Gastroesophageal sphincter (tissue), 4 donors: ENCODE measurements around the gene LMF1. TPM values are rescaled to one million over a fixed set of nuclear protein-coding genes. Genes with fewer than 3 reads are reported as not detected.

Source experiments
- ATAC-seq: fragments of 150-250 bp; one replicate; pipeline ENCODE4 v1.9.1; 2016; ENCODE audit warnings: mild to moderate bottlenecking, moderate library complexity
- H3K27ac ChIP-seq, 4 donors: fragments of 200-600 bp; sonication (generic) in 3 of 4; 1 replicate in 3 of 4; 2 replicates in 1 of 4; pipeline ENCODE4 v1.5.1; 2016 to 2019
- H3K27me3 ChIP-seq: fragments of 200-600 bp; sonication (generic); one replicate; pipeline ENCODE4 v1.5.1; 2019
- H3K36me3 ChIP-seq, 2 donors: fragments of 200-600 bp; sonication (generic); one replicate each; pipeline ENCODE4 v1.5.1; 2019; ENCODE audit warnings: control low read depth in 1 of 2
- H3K4me1 ChIP-seq, 3 donors: fragments of 200-600 bp; sonication (generic); 1 replicate in 2 of 3; 2 replicates in 1 of 3; pipeline ENCODE4 v1.5.1; 2016 to 2019; ENCODE audit warnings: control low read depth in 2 of 3
- H3K4me3 ChIP-seq, 2 donors: fragments of 200-600 bp; sonication (generic); one replicate each; pipeline ENCODE4 v1.5.1; 2019; ENCODE audit warnings: mild to moderate bottlenecking in 1 of 2, moderate library complexity in 1 of 2
- H3K9me3 ChIP-seq, 3 donors: fragments of 200-600 bp; sonication (generic); one replicate each; pipeline ENCODE4 v1.5.1; 2017 to 2019; ENCODE audit warnings: control low read depth in 2 of 3
- EP300 ChIP-seq: sonication (generic); formaldehyde crosslinking; IDR thresholded peaks from one replicate; pipeline ENCODE4 v1.6.1; 2017; ENCODE audit warnings: antibody characterized with exemption, mild to moderate bottlenecking
- POLR2A ChIP-seq, 2 donors: fragments of 450-650 bp; IDR thresholded peaks; one replicate each; pipeline ENCODE4 v1.6.1; 2017; ENCODE audit warnings: antibody characterized with exemption in 2 of 2, mild to moderate bottlenecking in 2 of 2, moderate library complexity in 1 of 2
- POLR2AphosphoS5 ChIP-seq: sonication (generic); formaldehyde crosslinking; IDR thresholded peaks from one replicate; pipeline ENCODE4 v1.6.1; 2017; ENCODE audit warnings: antibody characterized with exemption
- WGBS, 2 donors: methylation state at CpG; one replicate each; pipeline ENCODE4 v1.1.5; 2018; ENCODE audit warnings: low coverage in 1 of 2; 5-methylcytosine and 5-hydroxymethylcytosine counted together
- total RNA-seq, 4 donors: library from RNA; depleted of rRNA; stranded (reverse); fragments of >200 nt; gene quantifications; one replicate each; pipeline ENCODE4 v1.1.0, GENCODE V29; 2016
- TF ChIP-seq, protein P1 (sequence below), 4 experiments: fragments of 200-600 bp in 2 of 4; fragments of 450-650 bp in 2 of 4; sonication (generic) in 1 of 4; IDR thresholded peaks; one replicate each; pipeline ENCODE4 v1.5.1; 2017 to 2019; ENCODE audit warnings: antibody characterized with exemption in 4 of 4, mild to moderate bottlenecking in 2 of 4, moderate library complexity in 2 of 4

Gene LMF1
- total RNA-seq, 4 donors from 2014 or later = 13.7 to 57.3 (median 20.9) TPM

DNA sequence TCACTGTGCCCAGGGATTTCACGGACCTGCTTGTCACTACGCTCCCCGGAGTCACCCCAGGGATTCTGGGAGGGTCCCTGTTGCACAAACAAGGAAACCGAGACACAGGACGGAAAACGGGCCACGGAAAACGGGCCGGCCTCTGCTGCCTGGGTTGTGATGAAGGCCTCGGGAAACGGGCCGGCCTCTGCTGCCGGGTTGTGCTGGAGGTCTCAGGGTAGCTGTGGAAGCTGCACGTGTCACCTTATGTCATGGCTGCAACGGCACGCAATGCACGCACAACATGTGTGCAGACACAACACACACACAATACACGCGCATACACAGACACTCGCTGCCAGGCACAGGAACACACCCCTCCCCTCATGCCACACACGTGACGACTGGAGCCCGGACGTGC is 143.3 kb downstream of the LMF1 start:
- Histone ChIP-seq H3K4me3 (no peak overlapping the region), H3K27me3 (peaks cover 81% of the 10 kb centered on the region), H3K36me3 (no peaks in the 10 kb centered on the region), H3K27ac (no peak overlapping the region), H3K4me1 (peaks cover 0 to 13% (median 6%) of the 10 kb centered on the region in 3 donors), H3K9me3 (no peaks in the 10 kb centered on the region)
- no peak for ATAC-seq
- no peak for TF ChIP-seq POLR2A (IDR thresholded peaks at IDR 0.05)
- TF ChIP-seq, protein P1, sequence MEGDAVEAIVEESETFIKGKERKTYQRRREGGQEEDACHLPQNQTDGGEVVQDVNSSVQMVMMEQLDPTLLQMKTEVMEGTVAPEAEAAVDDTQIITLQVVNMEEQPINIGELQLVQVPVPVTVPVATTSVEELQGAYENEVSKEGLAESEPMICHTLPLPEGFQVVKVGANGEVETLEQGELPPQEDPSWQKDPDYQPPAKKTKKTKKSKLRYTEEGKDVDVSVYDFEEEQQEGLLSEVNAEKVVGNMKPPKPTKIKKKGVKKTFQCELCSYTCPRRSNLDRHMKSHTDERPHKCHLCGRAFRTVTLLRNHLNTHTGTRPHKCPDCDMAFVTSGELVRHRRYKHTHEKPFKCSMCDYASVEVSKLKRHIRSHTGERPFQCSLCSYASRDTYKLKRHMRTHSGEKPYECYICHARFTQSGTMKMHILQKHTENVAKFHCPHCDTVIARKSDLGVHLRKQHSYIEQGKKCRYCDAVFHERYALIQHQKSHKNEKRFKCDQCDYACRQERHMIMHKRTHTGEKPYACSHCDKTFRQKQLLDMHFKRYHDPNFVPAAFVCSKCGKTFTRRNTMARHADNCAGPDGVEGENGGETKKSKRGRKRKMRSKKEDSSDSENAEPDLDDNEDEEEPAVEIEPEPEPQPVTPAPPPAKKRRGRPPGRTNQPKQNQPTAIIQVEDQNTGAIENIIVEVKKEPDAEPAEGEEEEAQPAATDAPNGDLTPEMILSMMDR (IDR thresholded peaks at IDR 0.05) = no peak
- TF ChIP-seq EP300 = no peak
- no peak for TF ChIP-seq POLR2AphosphoS5
- WGBS, 2 donors = 83 to 86% methylated on average over 9 to 17 of the region's 24 CpGs

- no peaks in the 10 kb centered on the region for H3K9me3 ChIP-seq
- TF ChIP-seq POLR2A (IDR thresholded peaks at IDR 0.05) (no peak), POLR2AphosphoS5 (no peak), EP300 (no peak)
- TF ChIP-seq, protein P1 (IDR thresholded peaks at IDR 0.05) = no peak
- peaks cover 0 to 13% (median 6%) of the 10 kb centered on the region in 3 donors for H3K4me1 ChIP-seq
- no peak for ATAC-seq
- peaks cover 84% of the 10 kb centered on the region for H3K27me3 ChIP-seq
- H3K27ac ChIP-seq = no peak overlapping the region
- no peaks in the 10 kb centered on the region for H3K36me3 ChIP-seq
- peak overlapping the region in 1 of 2 donors; percentile 16 for H3K4me3 ChIP-seq
- WGBS, 2 donors = 28% methylated on average over 10 to 25 of the region's 36 CpGs
Measured at GRCh38 chr16:825341-826061, 145.3 kb downstream of the LMF1 start.

DNA sequence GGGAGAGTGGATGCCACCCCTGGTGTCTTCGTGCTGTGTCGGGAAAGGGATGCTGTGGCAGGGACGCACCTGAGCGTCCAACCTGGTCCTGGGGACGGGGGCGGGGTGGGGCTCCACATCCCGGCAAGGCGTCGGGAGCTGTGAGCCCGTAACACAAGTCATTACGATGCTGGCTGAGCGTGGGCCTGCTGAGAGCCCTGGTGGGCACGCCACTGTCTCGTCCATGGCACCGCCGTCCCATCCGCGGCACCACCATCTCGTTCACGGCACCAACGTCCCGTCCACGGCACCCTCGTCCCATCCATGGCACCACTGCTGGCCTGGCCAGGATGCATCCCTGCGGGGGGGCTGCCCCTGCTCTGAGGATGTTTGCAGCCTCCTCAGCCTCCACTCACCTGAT is 146.2 kb downstream of the LMF1 start:
- no peak overlapping the region for H3K4me3 ChIP-seq
- no peak for ATAC-seq
- 90% methylated on average over 2 of the region's 25 CpGs; no CpG with 5 or more reads in 1 of the 2 donors for WGBS, 2 donors
- H3K9me3 ChIP-seq = no peaks in the 10 kb centered on the region
- no peaks in the 10 kb centered on the region for H3K36me3 ChIP-seq
- H3K27me3 ChIP-seq = peaks cover 92% of the 10 kb centered on the region
- peaks cover 0 to 13% (median 6%) of the 10 kb centered on the region in 3 donors for H3K4me1 ChIP-seq
- TF ChIP-seq EP300 = no peak
- TF ChIP-seq POLR2AphosphoS5 = no peak
- no peak for TF ChIP-seq POLR2A (IDR thresholded peaks at IDR 0.05)
- TF ChIP-seq, protein P1 (IDR thresholded peaks at IDR 0.05) = no peak
- H3K27ac ChIP-seq = no peak overlapping the region

- H3K4me1 ChIP-seq = peaks cover 0 to 13% (median 6%) of the 10 kb centered on the region in 3 donors
- WGBS, 2 donors = 75% methylated on average over 2 of the region's 22 CpGs; no CpG with 5 or more reads in 1 of the 2 donors
- H3K9me3 ChIP-seq = no peaks in the 10 kb centered on the region
- no peak for ATAC-seq
- no peak overlapping the region for H3K27ac ChIP-seq
- TF ChIP-seq, protein P1 (IDR thresholded peaks at IDR 0.05) = no peak
- TF ChIP-seq EP300 = no peak
- TF ChIP-seq POLR2A (IDR thresholded peaks at IDR 0.05) = no peak
- TF ChIP-seq POLR2AphosphoS5 = no peak
- H3K27me3 ChIP-seq = peaks cover 95% of the 10 kb centered on the region
- H3K36me3 ChIP-seq = no peaks in the 10 kb centered on the region
- H3K4me3 ChIP-seq = no peak overlapping the region
Measured at GRCh38 chr16:824194-824593, 146.6 kb downstream of the LMF1 start.

DNA sequence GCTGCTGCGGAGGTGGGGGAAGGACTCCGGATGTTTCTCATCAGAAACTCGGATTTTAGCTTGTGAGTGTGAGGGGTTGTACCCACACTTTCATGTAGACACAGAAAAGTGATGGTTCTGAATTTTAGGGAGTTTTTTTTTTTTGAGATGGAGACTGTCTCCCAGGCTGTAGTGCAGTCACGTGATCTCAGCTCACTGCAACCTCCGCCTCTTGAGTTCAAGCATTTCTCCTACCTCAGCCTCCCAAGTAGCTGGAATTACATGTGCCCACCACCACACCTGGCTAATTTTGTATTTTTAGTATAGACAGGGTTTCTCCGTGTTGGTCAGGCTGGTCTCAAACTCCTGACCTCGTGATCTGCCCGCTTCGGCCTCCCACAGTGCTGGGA is 147.9 kb downstream of the LMF1 start:
- H3K27me3 ChIP-seq = peaks cover 93% of the 10 kb centered on the region
- H3K4me1 ChIP-seq = peaks cover 0 to 13% (median 6%) of the 10 kb centered on the region in 3 donors
- TF ChIP-seq, protein P1 (IDR thresholded peaks at IDR 0.05) = no peak
- no peak for TF ChIP-seq POLR2A (IDR thresholded peaks at IDR 0.05)
- TF ChIP-seq POLR2AphosphoS5 = no peak
- TF ChIP-seq EP300 = no peak
- H3K9me3 ChIP-seq = no peaks in the 10 kb centered on the region
- 81 to 93% methylated on average over 3 to 6 of the region's 9 CpGs for WGBS, 2 donors
- no peaks in the 10 kb centered on the region for H3K36me3 ChIP-seq
- no peak overlapping the region for H3K27ac ChIP-seq
- no peak overlapping the region for H3K4me3 ChIP-seq
- ATAC-seq = no peak
